Brain pericyte (primary cell): ENCODE data around the gene TMC6.
"Not testable (repeated sequence)": the region's sequence is repeated elsewhere in the genome, so short reads cannot be mapped to it uniquely, and the experiment has no call there.

Experiments
- DNase-seq: peaks from one replicate; pipeline ENCODE4 v3.0.0-alpha.2; 2012; ENCODE audit warnings: low read depth, low spot score

Gene TMC6

GRCh38 chr17:78111016-78111726, 17.4 kb downstream of the TMC6 start:
- no peak for DNase-seq

GRCh38 chr17:78110363-78111015, 18.1 kb downstream of the TMC6 start:
- DNase-seq: no peak

GRCh38 chr17:78109489-78109761, 19.1 kb downstream of the TMC6 start:
- DNase-seq: no peak

- no peak for DNase-seq
These were observed 19.6 kb downstream of the TMC6 start for GRCh38 chr17:78108726-78109488.

- no peak for DNase-seq
These were observed 20.4 kb downstream of the TMC6 start for GRCh38 chr17:78107976-78108725.

- DNase-seq: no peak
These were observed 21.1 kb downstream of the TMC6 start for GRCh38 chr17:78107457-78107856.

GRCh38 chr17:78106211-78106610, 22.3 kb downstream of the TMC6 start:
- no peak for DNase-seq

GRCh38 chr17:78105551-78105950, 23.0 kb downstream of the TMC6 start:
- DNase-seq: no peak

GRCh38 chr17:78105101-78105500, 23.5 kb downstream of the TMC6 start:
- DNase-seq: no peak

GRCh38 chr17:78104540-78104941, 24.0 kb downstream of the TMC6 start:
- DNase-seq: no peak

- DNase-seq: no peak
These were observed 25.2 kb downstream of the TMC6 start for GRCh38 chr17:78103311-78103710.

- DNase-seq: no peak
These were observed 27.0 kb downstream of the TMC6 start for GRCh38 chr17:78101542-78101941.

- no peak for DNase-seq
These were observed 27.4 kb downstream of the TMC6 start for GRCh38 chr17:78101112-78101511.

- DNase-seq: no peak
These were observed 32.5 kb downstream of the TMC6 start for GRCh38 chr17:78096093-78096492.

- no peak for DNase-seq
These were observed 33.5 kb downstream of the TMC6 start for GRCh38 chr17:78095035-78095434.

GRCh38 chr17:78092794-78093324, 35.7 kb downstream of the TMC6 start:
- DNase-seq: no peak

GRCh38 chr17:78089576-78090281, 38.8 kb downstream of the TMC6 start:
- no peak for DNase-seq

GRCh38 chr17:78088529-78088928, 40.0 kb downstream of the TMC6 start:
- no peak for DNase-seq

- no peak for DNase-seq
These were observed 41.8 kb downstream of the TMC6 start for GRCh38 chr17:78086740-78087139.

- DNase-seq: no peak
These were observed 45.6 kb downstream of the TMC6 start for GRCh38 chr17:78082988-78083387.

GRCh38 chr17:78082355-78082872, 46.1 kb downstream of the TMC6 start:
- DNase-seq: not testable (repeated sequence)
